Stimulated activated CD4-positive, alpha-beta T cell treated with anti-CD3 and anti-CD28 coated beads, Interleukin-4, amount 100 ng/mL, for 4 hours (primary cell): Measurements from ENCODE around the gene EFNA5.
"Not testable (repeated sequence)": the region's sequence is repeated elsewhere in the genome, so short reads cannot be mapped to it uniquely, and the experiment has no call there.

Experiments
- DNase-seq, 2 experiments: peaks; one replicate each; pipeline ENCODE4 v3.0.0-alpha.2; 2020

Gene EFNA5

DNA sequence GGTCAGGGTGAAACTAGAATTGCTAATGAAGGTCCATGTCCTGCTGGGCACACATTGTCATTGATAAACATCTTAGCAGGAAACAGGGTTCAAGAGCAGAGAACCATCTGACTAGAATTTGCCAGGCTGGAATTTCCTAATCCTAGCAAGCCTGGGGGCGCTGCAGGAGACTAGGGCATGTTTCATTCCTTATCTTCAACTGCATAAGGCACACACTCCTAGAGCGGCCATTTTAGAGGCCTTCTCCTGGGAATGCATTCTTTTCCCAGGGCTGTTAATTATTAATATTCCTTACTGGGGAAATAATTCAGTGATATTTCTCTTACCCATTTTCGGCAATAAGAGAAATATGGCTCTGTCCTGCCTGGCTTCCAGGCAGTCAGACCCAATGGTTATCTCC, 324.2 kb downstream of the EFNA5 start:
- DNase-seq = not testable (repeated sequence)

DNA sequence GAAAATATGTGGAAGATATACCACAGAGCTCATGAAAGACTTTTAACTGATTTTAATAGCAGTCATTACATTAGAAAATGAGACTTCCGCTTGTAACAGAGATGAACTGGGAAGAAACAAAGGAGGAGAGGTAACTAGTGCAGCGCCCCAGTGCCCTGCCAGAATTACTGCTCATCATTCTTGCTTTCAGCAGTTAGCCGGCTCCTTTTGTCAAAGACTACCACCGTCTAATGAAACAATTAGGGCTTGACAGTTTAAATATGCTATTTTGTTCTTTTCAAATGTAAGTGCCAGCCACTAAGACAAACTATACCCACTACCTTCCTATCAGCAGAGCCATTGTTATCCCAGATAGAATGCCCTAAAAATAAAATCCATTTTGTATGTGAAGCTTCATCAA, 328.4 kb downstream of the EFNA5 start:
- no peak for DNase-seq

DNA sequence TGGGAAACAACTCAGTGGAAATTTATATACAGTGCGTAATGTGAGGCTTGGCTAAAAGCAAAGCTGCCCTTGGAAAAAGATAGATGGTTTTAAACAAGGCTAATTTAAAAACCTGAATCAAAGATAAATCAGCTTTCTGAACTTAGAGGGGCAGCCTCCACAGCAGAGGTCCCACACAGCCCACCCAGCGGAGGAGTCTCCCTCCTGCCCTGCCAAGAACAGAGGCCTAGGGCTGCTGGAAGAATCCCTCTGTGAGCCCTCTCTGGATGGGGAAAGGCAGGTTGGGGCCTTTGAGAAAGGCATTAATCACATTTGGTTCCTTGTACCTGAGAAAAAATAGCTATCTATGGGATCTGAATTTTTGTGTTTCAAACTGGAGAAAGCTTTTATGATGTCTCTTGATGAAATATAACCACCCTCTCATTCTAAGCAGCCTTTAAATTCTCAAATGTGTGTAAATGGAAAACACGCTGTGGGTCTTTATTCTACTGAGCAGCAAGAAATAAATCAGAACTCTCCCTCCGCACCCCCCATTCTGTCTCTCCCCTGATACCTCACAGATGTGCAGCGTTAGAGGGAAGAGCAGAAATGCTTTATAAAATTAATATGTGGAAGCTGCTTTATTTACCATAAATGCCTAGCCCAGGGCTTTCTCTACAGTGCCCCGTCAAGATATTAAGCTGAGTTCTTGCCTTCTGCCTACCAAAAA, 329.2 kb downstream of the EFNA5 start:
- DNase-seq = no peak

DNA sequence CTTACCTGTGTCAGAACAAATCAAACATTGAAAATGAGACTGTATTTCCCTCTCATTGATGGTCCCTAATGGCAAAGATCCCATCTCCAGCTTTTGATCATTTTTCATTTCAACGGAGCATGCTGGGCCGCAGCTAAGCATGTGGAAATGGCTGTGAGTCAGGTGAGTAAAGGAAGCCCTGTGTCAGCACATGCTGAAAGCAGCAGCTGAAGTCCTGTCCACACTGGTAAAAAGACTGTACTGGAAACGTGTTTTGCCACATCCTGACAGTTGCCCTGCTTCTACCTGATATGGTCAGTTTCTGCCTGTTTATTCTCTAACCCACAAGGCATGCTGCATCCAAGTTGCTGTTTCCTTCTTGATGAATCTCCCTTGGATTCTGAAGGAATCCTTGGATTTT, 330.1 kb downstream of the EFNA5 start:
- DNase-seq = no peak

DNA sequence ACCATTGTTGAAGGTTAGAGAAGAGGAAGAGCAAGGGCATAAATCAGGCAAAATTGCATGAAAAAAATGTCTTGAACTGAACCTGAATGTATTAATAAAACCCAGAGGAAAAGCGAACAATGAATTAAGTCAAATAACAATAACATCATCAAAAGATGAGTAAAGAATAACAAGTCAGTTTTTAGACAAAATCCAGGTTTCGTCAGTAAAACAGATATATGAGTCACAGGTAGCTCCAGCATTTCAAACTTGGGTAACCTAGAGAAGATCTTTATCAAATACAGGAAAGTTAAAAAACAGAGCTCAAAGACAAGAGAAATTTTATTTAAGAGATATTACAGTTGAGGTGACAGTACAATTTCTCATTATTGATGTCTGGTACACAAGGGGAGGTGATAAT, 332.4 kb downstream of the EFNA5 start:
- no peak for DNase-seq

DNA sequence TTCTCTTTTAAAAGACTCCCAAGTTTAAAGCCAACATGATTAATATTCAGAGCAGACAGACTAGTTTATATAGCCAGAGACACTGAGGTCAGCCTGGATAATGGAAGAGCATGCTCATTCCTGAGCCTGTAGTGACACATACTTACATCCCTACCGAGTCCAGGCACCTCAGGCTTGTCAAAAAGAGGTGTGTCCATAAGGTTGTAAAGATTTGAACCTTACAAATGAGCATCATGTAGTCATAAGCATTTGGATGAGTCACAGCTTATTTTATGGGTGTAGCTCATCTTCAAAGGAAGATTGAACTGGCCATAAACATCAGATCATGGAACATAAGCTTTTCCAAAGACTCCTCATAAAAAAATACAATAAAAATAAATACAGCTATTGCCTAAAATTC, 333.5 kb downstream of the EFNA5 start:
- no peak for DNase-seq

DNA sequence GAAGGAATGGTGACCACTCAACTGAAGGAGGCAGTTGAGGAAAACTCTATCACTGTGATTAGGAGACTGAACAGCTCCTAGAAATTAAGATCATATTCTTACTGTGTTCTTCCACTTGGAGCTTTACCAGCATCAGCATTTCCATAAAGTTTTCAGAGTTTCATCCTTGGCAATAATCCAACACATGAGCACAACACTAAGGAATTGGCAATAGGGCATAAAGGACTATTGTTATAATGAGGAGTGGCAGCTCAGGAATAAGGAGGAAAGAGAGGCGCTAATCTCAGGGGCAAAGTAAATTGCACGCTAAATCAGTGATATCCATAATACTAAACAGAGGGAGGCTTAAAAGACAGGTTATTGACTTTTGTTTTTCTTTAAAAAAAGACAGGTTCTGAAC, 338.9 kb downstream of the EFNA5 start:
- no peak for DNase-seq

DNA sequence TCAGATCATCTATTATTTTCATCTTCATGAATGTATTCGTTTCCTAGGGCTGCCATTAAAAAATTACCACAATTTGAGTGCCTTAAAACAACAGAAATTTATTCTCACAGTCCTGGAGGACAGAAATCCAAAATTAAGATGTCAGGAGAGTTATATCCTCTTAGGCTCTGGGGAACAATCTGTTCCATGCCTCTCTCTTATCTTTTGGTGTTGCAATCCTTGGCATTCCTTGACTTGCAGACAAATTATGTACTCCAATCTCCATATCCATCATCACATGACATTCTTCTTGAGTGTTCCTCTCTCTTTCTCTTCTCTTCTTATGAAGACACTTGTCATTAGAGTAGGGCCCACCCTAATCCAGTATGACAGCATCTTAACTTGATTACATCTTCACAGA, 339.4 kb downstream of the EFNA5 start:
- no peak for DNase-seq

DNA sequence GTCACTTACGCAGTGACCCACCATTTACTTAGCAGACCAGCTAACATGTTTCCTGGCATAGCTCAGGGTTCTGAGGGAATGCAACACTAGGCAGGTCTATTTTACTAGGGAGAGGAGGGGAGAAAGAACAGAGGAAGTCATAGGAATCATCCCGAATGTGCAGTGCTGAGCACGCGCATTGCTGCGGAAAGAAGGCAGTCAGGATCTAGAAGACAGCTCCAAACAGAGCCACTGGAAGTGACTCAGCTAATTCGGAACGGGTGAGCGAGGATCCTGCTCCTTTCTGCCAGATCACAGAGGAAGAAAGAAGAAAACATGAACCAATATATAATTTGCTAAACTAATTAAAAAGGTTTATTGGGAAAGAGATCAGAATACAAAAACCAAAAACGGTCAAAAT, 339.8 kb downstream of the EFNA5 start:
- no peak for DNase-seq

DNA sequence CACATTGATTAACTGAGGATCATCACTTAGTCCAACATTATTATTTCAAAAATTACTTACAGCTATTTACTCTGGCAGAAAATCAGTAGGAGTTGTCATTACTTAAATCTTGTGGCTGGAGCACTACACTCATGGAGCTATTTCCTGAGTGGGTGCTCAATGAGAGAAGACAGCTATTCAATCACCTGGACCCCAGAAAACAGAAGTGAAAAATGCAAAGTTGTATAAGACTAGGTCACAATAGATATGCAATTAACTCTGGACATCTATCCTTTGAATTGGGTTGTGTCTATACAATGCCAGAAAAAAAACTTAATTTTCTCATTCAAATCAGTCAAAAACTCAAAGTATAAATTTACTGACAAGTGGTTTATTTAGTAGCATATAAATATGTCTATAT, 340.9 kb downstream of the EFNA5 start:
- no peak for DNase-seq
